ENCODE results near the gene CRTC1. TPM values are rescaled to one million over a fixed set of nuclear protein-coding genes. Genes with fewer than 3 reads are reported as not detected.

CRTC1 gene
- total RNA-seq, 4 donors from 2014 or later, result 2.8 to 8.8 (median 3.7) TPM

DNA sequence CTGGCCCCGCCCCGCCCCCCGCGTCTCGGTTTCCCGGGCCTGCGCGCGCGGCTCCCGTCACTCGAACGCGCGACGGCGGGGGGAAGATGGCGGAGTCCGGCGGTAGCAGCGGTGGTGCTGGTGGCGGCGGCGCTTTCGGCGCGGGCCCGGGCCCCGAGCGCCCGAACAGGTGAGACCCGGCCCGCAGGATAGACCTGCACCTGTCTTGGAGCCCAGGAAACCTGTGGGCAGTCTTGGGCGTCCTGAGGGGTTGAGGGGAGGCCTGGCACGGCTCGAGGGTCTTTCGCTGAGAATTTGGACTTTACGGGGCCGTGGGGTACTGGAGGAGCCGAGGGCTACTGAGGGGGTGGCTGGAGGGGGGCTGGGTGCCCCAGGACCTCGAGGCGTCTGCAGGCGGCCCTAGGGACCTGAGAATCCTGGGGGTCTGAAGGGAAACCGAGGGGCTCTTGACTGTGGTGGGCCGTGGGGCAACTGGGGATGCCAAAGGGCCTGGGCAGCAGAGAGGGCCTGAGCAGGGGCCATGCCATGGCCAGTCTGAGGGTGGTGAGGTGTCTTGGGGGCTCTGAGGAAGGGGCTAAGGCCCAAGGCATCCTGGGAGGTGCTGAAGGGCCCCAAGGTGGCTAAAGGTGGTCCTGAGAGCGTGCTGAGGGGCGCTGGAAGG lies 46.4 kb upstream of the CRTC1 start, which contains the start of gene KLHL26:
Gene KLHL26, plus strand, starts transcription at position 60 of the 661 bp plus-strand sequence. Its CDS starts 27 bp downstream, at position 87.
- intact Hi-C loops (cut with DNase I; ENCODE audit: low total_unique reads), result loop anchor here (1.0 to 10.0 kb wide), 2 partner anchors 46 to 678 kb away; partner anchors contain the start of gene CRTC1
- ATAC-seq, result peak in 1 of 2 donors; percentile 0
- in situ Hi-C loops (cut with MboI; ENCODE audit: low sequenced_read_pairs in 4 of 4), result no loop called here

GRCh38 chr19:18637673-18638630 lies 45.5 kb upstream of the CRTC1 start:
- H3K27me3 ChIP-seq, result no peaks in the 10 kb centered on the region
- in situ Hi-C loops (cut with MboI; ENCODE audit: low sequenced_read_pairs in 4 of 4) (no loop called here), intact Hi-C loops (cut with DNase I; ENCODE audit: low total_unique reads) (loop anchor here (10.0 kb wide), 1 partner anchor 677 kb away; no protein-coding TSS in a partner anchor)
- peaks cover 12 to 17% of the 10 kb centered on the region in 2 donors for H3K4me1 ChIP-seq
- no peaks in the 10 kb centered on the region for H3K9me3 ChIP-seq
- peak overlapping the region; percentile 85 to 98 (median 92) for H3K27ac ChIP-seq
- no peak for TF ChIP-seq POLR2A (IDR thresholded peaks at IDR 0.05)
- no peak for TF ChIP-seq CTCF (IDR thresholded peaks at IDR 0.05 in 4 of 5, conservative IDR thresholded peaks at IDR 0.05 in 1 of 5)
- DNase-seq (no peak), ATAC-seq (no peak)
- H3K4me3 ChIP-seq, result peak overlapping the region; percentile 78 to 99 (median 86)
- H3K36me3 ChIP-seq, result no peaks in the 10 kb centered on the region

More for the DNA sequence above, 46.4 kb upstream of the CRTC1 start, which contains the start of gene KLHL26:
- H3K27me3 ChIP-seq, result no peaks in the 10 kb centered on the region
- TF ChIP-seq CTCF (IDR thresholded peaks at IDR 0.05 in 4 of 5, conservative IDR thresholded peaks at IDR 0.05 in 1 of 5) (no peak), POLR2A (IDR thresholded peaks at IDR 0.05) (peak; percentile 83 to 90)
- H3K36me3 ChIP-seq, result no peaks in the 10 kb centered on the region
- no peak for DNase-seq
- peak within 1 kb of the TSS; percentile 85 to 98 (median 92) for H3K27ac ChIP-seq
- H3K4me1 ChIP-seq, result peaks cover 12 to 17% of the 10 kb centered on the region in 2 donors
- no peaks in the 10 kb centered on the region for H3K9me3 ChIP-seq
- peak within 1 kb of the TSS; percentile 78 to 99 (median 86) for H3K4me3 ChIP-seq

- Histone ChIP-seq H3K4me1 (peaks cover 12 to 19% of the 10 kb centered on the region in 2 donors), H3K27ac (no peak overlapping the region), H3K36me3 (no peaks in the 10 kb centered on the region), H3K4me3 (no peak overlapping the region), H3K27me3 (no peaks in the 10 kb centered on the region), H3K9me3 (no peaks in the 10 kb centered on the region)
- no peak for TF ChIP-seq CTCF (IDR thresholded peaks at IDR 0.05 in 4 of 5, conservative IDR thresholded peaks at IDR 0.05 in 1 of 5)
- TF ChIP-seq POLR2A (IDR thresholded peaks at IDR 0.05), result no peak
- in situ Hi-C loops (cut with MboI; ENCODE audit: low sequenced_read_pairs in 4 of 4), result no loop called here
- ATAC-seq (no peak), DNase-seq (no peak)
- intact Hi-C loops (cut with DNase I; ENCODE audit: low total_unique reads), result loop anchor here (10.0 kb wide), 1 partner anchor 675 kb away; no protein-coding TSS in a partner anchor
These were observed 43.7 kb upstream of the CRTC1 start for GRCh38 chr19:18639706-18640243.

- intact Hi-C loops (cut with DNase I; ENCODE audit: low total_unique reads) (no loop called here), in situ Hi-C loops (cut with MboI; ENCODE audit: low sequenced_read_pairs in 4 of 4) (no loop called here)
- DNase-seq (no peak), ATAC-seq (no peak)
- H3K36me3 ChIP-seq, result no peaks in the 10 kb centered on the region
- peaks cover 28 to 31% of the 10 kb centered on the region in 2 donors for H3K4me1 ChIP-seq
- peak overlapping the region in 2 of 4 donors; percentile 23 to 42 for H3K27ac ChIP-seq
- H3K4me3 ChIP-seq, result no peak overlapping the region
- TF ChIP-seq POLR2A (IDR thresholded peaks at IDR 0.05) (no peak), CTCF (IDR thresholded peaks at IDR 0.05 in 4 of 5, conservative IDR thresholded peaks at IDR 0.05 in 1 of 5) (no peak)
- H3K27me3 ChIP-seq, result no peaks in the 10 kb centered on the region
- no peaks in the 10 kb centered on the region for H3K9me3 ChIP-seq
These were observed 39.1 kb upstream of the CRTC1 start for GRCh38 chr19:18644196-18645034.
